GM21528 (cell line): ENCODE data around the gene NDE1.
"Not testable (repeated sequence)": the region's sequence is repeated elsewhere in the genome, so short reads cannot be mapped to it uniquely, and the experiment has no call there.

Experiments
- ATAC-seq: cut with Tn5 transposase; IDR thresholded peaks from one replicate; pipeline ENCODE4 v1.9.1; 2021; ENCODE audit warnings: mild to moderate bottlenecking, moderate library complexity; ENCODE audit not compliant: unreplicated experiment, low FRiP score

NDE1 gene

DNA sequence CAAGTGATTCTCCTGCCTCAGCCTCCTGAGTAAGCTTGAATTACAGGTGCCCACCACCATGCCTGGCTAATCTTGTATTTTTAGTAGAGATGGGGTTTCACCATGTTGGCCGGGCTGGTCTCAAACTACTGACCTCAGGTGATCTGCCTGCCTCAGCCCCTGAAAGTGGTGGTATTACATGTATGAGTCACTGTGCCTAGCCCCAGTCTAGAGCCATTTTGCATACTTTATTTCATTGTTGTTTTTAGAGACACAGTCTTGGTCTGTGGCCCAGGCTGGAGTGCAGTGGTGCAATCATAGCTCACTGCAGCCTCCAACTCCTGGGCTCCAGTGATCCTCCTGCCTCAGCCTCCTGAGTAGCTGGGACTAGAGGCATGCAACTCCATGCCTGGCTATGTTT is 42.5 kb downstream of the NDE1 start:
- not testable (repeated sequence) for ATAC-seq

DNA sequence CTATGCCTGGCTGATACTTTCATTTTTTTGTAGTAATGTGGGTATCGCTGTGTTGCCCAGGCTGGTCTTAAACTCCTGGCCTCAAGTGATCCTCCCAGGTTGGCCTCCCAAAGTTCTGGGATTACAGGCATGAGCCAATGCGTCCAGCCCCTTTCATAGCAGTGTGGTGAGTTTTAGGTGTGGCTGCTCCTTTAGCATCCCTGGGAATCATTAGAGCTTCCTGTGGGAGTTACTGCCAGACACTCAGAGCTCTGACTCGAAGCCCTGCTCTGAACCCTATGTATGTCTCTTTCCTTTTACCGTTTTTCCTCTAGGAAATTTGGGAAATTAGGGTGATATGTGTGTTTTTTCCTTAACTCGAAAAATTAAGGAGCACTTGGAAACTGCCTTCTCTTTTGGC is 44.5 kb downstream of the NDE1 start:
- ATAC-seq = no peak

DNA sequence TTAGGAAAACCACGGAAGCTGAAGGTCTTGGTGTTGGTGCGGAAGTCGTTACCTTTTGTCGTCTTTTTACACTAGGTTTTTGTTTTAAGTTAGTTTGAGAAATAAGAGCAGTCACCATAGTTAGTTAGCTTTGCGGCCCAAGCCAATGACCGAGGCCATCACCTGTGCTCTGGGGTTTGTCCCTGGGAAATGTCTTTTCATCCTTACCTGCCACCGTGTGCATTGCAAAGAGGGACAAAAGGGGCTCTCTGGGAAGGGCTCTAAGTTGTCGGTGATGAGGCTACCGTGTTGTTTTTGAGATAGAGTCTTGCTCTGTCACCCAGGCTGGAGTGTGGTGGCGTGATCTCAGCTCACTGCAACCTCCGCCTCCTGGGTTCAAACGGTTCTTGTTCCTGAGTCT is 49.8 kb downstream of the NDE1 start:
- no peak for ATAC-seq

DNA sequence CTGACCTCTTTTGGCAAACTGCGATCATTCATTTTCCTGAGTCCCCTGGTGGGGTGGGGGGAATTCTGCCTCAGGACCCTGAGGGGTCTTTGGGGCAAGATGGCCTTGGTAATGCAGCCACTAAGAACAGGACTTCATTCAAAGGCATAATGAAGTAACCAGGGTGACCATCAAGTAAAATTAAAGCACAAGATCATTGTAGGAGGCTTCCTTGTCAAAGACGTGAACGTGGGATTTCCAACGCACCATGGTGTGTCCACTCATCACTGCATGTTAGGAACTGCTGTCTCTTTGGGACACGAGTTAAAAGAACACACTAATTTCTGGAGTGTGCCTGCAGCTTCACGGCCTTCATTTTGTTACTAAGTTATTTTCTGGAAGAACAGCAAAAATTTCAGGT is 51.3 kb downstream of the NDE1 start:
- ATAC-seq = no peak

DNA sequence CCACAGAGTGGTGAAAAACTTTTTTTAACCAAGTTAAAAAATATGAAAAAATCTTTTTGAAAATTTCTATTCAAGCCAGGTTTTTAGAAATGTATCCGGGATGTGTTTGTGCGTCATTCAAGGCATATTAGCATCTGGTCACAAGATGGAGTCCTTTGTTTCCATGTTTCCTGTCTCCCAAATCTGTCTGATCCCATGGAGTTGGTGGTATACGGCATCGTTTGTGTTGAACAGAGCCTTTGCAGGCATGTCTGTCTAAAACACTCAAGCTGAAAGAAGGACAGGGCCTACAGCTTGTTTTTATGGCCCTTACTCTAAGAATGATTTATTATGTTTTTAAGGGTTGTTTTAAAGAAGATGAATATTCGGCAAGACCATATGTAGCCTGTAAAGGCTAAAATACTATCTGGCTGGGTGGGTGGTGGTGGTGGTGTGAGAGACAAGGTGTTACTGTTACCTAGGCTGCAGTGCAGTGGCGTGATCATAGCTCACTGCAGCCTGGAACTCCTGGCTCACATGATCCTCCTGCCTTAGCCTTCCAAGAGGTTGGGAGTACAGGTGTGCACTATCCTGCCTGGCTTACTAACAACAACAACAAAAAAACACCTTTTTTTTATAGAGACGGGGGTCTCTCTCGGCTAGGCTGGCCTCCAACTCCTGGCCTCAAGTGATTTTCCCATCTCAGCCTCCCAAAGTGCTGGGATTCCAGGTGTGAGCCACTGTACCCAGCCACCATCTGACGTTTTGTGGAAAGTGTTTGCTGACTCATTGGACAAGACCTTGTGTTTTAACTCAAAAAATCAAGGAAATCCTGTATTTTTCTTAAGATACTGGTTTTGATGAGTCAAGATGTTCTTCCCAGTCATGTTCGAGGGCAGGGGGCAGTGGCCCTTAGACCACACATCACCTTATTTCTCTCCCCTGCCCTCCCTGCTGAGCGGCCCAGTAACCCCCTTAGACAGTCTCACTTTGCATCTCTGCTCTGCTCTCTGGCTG is 52.2 kb downstream of the NDE1 start:
- no peak for ATAC-seq

DNA sequence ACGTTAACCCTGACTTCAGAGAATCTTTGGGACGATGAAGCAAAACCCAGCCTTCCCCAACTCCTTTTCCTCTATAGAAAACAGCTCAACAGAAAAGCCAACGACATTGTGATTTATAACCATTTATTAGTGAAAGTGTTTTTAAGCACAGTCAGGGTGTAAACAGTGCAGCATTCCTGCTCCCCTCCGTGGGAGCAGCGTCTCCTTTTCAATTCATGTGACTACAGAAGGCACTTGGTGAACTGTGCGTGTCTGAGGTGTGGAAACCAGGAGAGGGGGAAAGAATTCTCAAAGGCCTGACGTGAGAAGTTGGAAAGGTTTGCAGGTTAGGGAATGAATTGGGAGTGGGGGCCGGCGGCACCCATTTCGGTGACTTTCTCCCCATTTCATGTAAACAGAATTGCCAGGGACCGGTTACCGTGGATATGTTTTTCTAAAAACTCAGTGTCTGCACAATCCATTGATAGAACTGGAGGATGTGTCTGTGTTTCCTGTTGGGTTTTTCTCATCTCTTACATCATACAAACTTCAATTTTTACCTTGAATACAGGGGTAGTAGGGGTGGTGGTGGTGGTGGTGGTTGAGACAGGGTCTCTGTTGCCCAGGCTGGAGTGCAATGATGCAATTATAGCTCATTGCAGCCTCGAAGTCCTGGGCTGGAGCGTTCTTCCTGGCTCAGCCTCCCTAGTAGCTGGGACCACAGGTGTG is 53.1 kb downstream of the NDE1 start:
- no peak for ATAC-seq

DNA sequence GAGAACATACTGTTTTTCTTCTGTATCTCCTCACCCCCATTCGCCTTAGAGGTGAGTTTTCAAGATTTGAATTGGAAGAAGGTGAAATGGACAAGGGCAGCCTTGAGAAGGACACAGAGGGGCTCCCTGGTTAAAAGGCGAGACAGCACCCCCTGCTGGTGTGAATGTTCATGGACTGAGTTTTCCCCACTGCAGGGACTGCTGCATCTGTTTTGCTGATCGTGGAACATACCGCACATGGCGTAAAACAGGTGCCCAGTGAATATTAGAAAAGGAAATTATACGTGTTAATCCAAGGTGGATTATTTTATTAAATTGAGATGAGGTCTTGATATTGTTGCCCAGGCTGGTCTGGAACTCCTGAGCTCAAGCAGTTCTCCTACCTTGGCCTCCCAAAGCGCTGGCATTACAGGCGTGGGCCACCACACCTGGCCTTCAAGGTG is 54.5 kb downstream of the NDE1 start:
- ATAC-seq = no peak

DNA sequence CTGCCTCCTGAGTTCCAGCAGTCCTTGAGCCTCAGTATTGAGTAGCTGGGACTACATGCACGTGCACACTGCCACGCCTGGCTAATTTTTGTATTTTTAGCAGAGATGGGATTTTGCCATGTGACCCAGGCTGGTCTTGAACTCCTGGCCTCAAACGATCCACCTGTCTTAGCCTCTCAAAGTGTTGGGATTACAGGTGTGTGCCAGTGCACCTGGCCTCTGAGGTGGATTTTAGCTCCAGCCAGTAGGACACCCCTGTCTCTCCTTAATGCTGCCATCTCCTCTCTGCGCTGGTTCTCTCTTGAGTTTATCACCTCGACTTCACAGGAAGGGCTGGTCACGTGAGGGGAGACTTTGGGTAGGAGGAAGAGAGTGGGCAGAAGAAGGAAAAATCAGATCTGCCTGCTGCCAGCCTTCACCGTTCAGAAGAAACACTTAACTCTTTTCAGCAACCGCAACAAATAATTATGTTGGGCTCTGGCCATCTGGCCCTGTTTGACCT is 55.1 kb downstream of the NDE1 start:
- no peak for ATAC-seq

DNA sequence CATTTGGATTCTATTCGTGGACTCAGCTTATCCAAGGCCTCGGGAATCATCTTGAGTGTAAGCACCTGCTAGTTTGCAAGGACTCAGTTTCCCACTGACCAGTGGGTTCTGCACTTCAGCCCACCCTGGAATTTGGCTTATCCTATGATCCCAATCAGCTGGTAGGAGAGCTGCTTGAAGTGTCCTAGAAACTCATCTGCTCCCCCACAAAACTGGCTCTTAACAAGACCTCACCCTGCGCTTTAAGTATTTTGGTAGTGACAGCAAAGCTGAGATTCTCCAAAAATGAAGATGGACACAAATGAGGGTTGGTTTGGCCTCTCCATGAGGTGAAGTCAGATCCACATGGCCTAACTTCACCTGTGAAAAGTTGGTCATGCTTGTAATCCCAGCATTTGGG is 57.3 kb downstream of the NDE1 start:
- no peak for ATAC-seq

DNA sequence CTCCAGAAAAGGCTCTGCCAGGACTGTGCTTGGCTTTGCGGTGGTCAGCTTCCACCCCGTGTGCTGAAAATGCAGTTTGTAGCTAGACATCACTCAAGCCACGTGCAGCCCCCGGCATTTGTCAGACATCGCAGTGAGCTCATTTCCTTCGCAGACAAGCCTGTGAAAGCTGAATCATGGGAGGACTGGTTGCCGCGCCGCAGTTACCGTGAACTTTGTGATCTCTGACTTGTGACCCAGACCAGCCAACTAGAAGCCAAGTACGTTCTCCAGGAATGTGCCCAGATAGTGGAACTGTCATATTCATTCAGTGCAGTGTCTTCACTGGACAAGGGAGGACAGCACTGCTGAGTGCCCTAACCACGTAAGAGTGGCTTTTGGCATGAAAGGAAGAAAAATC is 58.1 kb downstream of the NDE1 start:
- no peak for ATAC-seq

DNA sequence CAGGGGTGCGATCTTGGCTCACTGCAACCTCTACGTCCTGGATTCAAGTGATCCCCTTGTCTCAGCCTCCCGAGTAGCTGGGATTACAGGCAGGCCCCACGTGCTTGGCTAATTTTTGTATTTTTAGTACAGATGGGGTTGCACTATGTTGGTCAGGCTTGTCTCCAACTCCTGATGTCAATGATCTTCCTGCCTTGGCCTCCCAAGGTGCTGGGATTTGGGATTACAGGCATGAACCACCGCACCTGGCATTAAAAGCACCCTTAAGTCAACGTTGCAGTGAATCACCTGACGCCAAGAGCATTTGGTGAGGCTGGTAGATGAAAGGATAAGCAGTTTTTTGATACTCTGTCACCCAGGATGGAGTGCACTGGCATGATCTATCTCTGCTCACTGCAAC is 59.0 kb downstream of the NDE1 start:
- no peak for ATAC-seq

DNA sequence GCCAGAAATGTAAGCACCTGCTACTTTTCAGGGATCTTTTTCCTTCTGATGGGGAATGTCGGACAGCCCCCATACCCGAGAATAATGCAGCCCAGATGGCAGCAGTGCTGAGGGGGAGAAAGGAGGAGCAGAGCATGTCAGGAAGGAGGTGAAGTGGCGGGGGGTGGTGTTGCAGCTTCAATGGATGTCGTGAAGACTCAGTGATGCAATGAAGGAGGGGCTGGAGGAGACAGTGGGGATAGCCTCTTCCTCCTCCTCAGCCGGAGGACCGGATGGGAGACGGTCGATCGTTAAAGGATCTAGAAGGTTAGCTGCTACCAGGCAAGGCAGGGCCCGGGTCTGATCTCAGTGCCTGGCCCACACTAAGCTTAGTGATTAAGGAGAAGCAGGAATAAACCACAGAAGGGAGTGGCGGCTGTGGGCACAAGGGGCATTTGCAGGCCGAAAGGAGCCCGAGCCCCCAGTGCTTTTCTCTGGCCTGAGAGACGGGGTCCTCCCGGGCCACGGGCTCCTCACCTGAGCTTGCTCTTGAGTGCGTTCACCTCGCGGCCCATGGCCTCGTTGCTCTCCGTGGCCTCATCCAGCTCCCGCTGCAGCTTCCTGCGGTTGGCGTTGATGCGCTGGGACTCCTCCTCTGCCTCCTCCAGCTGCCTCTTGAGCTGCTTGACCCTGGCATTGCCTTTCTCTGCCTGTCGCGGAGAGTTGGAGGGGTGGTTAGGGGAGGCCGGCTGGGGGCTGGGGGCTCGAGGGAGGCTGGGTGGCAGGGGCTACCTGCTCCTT is 64.5 kb downstream of the NDE1 start:
- ATAC-seq = no peak

DNA sequence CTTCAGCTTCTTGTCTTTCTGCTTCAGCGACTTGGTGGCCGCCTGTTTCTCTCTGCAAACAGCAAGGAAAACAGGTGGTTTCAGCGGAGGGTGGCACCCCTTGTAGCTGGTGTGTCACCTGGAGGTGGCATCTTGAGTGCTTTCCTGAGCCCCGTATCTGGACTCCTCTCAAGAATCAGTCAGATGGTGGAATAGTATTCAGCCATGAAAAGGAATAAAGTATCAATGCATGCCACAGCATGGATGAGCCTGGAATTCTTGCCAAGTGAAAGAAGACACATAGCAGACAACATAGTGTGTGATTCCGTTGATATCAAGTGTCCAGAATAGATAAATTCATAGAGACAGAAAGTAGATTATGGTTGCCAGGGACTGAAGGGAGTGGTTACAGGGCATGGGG is 65.2 kb downstream of the NDE1 start:
- no peak for ATAC-seq

DNA sequence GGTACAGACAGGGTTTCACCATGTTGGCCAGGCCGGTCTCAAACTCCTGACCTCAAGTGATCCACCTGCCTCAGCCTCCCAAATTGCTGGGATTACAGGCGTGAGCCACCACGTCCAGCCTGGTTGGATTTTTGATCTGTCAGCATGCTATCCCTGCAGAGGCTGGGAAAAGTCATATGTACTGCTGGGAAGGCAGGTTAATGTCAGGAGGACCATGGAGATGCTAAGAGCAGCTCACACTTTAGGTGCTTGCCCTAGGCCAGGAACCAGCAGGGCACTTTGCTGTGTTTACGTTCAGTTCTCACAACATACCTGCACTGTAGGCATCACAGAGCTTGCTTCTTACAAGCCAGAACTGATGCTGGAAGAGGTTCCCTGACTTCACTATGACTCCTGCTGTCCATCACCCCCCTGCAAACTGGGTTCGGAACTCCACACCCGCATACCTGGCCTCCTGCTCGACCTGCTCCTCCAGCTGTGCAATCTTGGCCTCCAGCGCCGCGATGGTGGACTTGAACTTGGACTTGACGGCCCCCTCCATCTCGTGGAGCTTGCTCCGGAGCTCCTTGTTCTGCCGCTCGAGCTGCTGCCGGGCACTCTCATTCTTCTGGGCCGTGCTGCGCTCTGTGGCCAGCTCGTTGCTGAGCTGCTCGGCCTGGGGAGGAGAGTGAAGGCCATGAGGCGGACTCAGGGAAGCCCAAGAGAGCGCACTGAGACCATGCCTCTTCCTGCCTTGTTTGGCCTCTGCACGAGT is 66.8 kb downstream of the NDE1 start:
- no peak for ATAC-seq

DNA sequence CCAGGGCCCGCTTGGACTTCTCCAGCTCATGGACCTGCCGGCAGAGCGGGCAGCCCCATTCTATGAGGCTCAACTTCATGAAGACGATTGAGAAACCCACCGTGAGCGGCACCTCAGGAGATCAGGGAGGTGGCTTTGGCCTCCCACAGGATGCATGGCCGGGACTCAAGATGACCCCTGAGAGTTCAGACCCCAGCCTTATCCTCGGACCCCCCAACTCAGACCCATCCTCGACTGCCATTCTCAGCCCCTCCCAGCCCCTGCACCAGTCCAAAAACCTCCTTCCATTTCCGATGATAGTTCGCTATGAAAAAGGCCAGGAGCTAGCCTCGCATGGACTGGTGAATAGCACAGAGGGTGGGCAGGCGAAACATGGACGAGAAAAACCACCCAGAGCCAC is 71.0 kb downstream of the NDE1 start:
- ATAC-seq = no peak

DNA sequence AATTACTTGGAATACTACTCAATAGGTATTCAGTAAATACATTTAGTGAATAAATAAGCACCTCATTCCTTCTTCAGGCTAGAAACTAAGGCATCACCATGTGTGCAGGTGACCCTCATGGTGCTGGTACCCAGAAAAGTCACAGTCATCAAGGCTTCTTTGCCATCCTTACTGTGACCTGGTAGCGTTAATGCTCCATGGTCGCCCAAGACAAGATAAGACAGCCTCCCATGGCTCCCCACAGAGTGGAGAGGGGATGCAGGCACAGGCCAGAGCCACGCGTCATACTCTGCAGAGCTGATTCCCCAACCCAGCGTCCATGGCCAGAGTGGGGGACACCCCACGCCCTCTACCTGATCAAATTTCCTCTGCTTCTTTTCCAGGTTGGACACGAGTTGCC is 73.8 kb downstream of the NDE1 start:
- no peak for ATAC-seq

DNA sequence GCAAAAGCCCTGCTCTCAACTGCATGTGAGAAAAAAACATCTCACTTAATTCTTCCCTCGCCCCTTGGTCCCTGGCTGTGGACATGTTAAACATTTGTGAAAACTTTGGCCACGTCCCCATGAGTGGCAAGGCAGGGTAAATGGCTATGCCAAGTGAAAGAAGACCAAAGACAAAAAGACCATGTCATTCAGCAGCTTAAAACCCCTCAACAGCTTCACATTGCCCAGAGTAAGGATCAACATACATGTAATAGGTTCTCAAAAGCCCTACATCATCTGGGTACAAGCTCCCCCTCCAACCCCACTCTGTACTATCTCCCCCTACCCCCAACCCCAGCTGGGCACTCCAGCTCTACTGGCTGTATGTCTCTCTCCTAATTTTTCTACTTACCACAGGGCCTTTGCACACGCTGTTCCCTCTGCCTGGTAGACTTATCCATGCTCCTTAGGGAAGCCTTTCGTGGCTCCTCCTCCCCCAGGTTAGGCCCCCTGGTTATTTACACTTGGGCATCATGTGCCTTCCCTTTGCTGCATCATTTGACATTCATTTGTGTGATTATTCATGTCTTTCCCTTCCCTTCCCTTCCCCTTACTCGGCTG is 75.7 kb downstream of the NDE1 start:
- ATAC-seq = no peak

DNA sequence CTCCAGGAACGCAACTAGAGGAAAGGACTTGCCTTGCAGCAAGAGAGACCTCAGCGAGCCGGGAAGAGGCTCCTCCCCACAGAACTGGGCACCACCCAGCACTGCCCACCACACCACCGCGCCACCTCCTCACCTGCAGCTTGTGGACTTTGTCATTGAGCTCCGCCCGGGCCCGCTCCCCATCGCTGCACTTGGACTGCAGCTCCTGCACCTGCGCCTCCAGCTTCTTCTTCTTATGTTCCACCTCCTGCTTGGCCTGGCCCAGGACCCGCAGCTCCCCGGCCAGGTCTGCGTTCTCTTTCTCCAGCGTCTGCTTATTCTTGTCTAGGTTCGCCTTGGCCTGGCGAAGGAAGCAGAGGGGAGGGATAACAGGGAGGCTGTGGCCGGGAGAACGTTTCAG is 76.7 kb downstream of the NDE1 start:
- ATAC-seq = no peak

DNA sequence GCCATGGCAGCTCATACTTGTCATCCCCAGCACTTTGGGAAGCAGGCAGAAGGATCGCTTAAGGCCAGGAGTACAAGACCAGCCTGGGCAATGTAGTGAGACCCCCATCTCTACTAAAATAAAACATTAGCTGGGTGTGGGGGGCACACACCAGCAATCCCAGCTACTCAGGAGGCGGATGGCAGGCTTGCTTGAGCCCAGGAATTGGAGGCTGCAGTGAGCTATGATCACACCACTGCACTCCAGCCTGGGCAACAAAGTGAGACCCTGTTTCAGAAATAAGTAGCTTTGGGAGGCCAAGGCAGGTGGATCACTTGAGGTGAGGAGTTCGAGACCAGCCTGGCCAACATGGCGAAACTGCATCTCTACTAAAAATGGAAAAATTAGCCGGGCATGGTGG is 77.7 kb downstream of the NDE1 start:
- ATAC-seq = not testable (repeated sequence)

DNA sequence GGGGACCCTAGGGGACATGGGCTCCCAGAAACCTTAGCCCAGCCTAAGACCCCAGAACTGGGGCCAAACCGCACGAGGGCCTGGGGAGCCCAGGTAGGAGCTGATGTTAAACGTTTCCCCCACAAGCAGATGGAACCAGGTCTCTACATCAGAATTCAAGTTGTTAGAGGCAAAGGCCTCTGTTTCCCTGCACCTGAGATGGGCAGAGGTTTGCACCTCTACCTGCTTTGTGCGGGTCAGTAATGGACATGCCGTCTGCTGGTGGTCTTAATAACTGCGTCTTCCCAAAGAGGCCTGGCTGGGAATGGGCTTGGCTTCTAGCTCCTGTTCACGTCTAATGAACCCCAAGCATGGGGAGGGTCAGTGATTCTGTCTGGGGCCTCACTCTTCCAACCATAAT is 79.1 kb downstream of the NDE1 start:
- no peak for ATAC-seq
